SU-DHL-6 (cell line): ENCODE results near the gene CDCA3.

Source experiments
- CTCF ChIP-seq: fragments of 200-600 bp; sonication (generic); IDR thresholded peaks from one replicate; pipeline ENCODE4 v1.5.1; 2017; ENCODE audit warnings: antibody characterized with exemption, mild to moderate bottlenecking, low read length, moderate library complexity; ENCODE audit not compliant: insufficient read depth, poor library complexity, severe bottlenecking
- EZH2phosphoT487 ChIP-seq: fragments of 200-600 bp; sonication (generic), shearing (Covaris generic); conservative IDR thresholded peaks from 2 replicates; pipeline ENCODE4 v1.6.1; 2018; ENCODE audit warnings: mild to moderate bottlenecking, antibody characterized with exemption, low read length, moderate library complexity, mixed read lengths

DNA sequence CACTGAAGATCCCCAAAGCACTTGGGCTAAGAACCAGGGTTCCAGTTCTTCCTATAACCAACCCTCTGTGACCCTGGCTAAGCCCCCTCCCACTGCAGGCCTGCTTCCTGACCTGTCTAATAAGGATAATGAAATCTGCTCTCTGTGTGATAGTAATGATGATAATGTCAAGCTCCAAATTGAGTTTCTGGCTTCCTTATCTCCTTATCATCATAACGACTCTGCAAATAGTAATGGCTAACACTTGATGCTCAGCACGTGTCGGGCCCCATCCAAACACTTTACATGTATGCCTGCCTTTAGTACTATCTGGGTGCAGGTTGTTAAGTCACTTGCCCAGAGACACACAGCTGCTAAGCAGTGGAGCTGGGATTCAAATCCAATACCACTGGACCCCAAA is 34.5 kb downstream of the CDCA3 start:
- TF ChIP-seq CTCF, result no peak
- no peak for TF ChIP-seq EZH2phosphoT487
